ENCODE results near the gene EVI2B.
"Not testable (repeated sequence)": the region's sequence is repeated elsewhere in the genome, so short reads cannot be mapped to it uniquely, and the experiment has no call there.

EVI2B gene, protein sequence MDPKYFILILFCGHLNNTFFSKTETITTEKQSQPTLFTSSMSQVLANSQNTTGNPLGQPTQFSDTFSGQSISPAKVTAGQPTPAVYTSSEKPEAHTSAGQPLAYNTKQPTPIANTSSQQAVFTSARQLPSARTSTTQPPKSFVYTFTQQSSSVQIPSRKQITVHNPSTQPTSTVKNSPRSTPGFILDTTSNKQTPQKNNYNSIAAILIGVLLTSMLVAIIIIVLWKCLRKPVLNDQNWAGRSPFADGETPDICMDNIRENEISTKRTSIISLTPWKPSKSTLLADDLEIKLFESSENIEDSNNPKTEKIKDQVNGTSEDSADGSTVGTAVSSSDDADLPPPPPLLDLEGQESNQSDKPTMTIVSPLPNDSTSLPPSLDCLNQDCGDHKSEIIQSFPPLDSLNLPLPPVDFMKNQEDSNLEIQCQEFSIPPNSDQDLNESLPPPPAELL

DNA sequence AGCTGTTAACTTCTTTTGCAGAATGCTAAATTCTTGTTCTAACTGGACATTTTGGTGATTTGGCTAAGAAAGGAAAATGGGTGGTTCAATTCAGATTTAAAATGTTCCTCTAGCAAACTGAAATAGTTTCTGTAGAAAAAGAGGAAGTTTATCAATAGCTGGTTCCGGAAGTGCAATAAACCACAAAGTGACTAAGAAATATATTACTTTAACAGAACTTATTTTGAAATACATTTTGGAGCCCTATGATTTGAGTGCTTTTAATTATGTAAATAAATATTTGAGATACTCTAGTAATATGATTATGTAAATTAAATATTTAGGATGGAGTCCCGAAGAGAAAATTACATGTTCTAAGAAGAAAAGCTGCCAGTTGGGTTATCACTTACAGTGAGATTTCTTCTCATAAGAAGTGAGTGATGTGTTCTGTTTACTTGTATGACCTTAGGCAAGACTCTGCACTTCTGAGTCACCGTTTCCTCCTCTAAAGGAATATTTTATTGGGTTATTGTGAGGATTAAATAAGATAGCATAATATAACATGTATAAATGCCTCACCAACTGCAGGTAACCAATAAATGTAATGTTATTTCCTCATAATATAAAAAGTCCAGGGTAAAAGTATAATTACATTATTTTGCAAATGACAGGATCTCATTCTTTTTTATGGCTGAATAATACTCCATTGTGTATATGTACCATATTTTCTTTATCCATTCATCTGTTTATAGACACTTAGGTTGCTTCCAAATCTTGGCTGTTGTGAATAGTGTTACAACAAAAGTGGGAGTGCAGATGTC, at the start of gene EVI2B:
EVI2B (minus strand) TSS at position 73 of the 800 bp plus-strand sequence. CDS start 8,445 bp downstream, outside the sequence.
- no peak for DNase-seq (ENCODE audit: low read depth in 4 of 4, low spot score in 1 of 4)

DNA sequence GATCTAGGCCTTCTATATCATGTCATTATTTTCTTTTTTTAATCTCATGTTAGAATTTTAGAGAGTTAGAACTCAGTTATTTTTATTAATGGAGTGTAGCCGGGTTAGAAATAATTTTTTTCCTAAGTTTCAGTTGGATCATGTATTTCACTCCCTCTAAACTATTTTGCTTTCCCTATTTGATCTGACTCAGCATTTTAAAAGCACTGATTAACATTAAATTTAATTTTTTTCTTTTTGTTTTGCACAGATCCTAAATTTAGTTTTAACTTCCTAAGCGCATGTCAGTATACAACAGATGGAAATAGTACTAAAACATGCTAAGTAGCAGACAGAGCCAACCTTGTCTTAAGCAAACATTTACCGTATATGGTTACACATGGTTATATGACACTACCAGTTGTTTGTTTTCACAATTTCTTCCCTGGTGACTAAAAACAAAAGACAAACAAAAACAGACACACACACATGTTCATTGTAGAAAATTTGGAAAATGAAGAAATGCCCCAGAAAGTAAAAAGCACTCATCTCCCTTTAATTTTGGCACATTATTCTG, 44.1 kb upstream of the EVI2B start:
- no peak for DNase-seq (ENCODE audit: low read depth in 4 of 4, low spot score in 1 of 4)

DNA sequence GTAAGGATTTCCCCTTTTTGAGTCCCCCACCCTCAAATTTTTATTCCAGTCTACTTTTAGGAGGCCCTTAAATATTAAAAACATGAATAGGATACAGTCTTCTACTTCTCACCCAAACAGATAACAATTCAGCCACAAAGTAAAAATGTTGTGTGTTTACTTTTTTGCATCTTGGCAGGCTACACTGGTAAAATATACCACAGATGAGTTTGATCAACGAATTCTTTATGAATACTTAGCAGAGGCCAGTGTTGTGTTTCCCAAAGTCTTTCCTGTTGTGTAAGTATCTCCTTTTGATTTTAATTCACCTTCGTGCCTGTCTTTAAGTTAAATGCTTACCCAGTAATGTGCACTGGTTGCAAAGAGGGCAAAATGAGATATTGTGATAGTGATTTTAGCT, 43.2 kb upstream of the EVI2B start:
- no peak for DNase-seq (ENCODE audit: low read depth in 4 of 4, low spot score in 1 of 4)

DNA sequence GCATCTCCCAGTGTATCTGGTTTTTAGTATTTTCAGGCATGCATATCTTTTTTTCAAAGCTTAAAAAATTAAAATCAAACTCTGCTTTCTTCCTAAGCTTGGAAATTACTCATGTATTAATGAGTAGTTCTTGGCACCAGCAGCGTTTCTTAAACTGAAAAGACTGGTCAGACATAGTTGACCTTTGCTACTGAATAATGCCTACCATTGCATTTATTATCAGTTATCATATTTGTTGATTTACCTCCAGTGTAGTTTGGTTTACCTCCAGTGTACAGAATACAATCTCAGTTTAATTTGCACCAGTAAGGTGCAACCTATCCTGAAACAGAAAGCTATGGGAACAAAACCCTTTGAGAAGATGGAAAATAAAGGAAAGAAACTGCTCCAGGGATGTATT, 42.1 kb upstream of the EVI2B start:
- DNase-seq (ENCODE audit: low read depth in 4 of 4, low spot score in 1 of 4) = no peak

DNA sequence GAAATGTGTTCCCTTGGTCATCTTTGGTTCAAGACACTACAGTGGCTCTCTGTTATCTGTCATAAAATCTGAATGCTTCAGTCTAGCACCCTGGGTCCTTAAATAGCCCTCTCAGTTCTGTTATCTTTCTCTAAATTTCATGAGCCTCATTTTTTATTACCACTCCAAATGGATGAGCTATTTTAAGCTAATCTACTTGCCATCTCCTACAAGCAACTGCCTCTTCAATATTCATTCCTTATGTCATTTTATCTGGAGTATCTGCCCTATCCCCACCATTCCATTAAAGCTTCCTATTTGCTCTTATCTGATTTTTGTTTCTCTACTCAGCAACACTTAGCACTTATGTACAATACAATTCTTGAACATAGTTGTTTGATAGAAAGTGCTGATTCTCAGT, 35.6 kb upstream of the EVI2B start:
- no peak for DNase-seq (ENCODE audit: low read depth in 4 of 4, low spot score in 1 of 4)

DNA sequence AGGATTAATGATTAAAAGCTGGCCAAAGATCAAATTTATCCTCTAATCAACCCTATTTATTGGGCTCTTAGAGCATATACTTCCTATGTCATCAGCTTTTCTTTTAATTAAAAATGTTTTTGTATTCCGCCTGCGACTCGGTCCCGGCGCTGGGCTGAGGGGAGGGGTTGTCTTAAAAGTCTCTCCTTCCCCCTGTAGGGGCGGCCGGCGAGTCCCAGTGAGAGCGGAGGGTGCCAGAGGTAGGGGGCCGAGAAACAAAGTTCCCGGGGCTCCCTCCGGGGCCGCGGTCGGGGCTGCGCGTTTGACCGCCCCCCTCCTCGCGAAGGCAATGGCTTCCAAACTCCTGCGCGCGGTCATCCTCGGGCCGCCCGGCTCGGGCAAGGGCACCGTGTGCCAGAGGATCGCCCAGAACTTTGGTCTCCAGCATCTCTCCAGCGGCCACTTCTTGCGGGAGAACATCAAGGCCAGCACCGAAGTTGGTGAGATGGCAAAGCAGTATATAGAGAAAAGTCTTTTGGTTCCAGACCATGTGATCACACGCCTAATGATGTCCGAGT, 31.4 kb upstream of the EVI2B start:
- not testable (repeated sequence) for DNase-seq (ENCODE audit: low read depth in 4 of 4, low spot score in 1 of 4)

DNA sequence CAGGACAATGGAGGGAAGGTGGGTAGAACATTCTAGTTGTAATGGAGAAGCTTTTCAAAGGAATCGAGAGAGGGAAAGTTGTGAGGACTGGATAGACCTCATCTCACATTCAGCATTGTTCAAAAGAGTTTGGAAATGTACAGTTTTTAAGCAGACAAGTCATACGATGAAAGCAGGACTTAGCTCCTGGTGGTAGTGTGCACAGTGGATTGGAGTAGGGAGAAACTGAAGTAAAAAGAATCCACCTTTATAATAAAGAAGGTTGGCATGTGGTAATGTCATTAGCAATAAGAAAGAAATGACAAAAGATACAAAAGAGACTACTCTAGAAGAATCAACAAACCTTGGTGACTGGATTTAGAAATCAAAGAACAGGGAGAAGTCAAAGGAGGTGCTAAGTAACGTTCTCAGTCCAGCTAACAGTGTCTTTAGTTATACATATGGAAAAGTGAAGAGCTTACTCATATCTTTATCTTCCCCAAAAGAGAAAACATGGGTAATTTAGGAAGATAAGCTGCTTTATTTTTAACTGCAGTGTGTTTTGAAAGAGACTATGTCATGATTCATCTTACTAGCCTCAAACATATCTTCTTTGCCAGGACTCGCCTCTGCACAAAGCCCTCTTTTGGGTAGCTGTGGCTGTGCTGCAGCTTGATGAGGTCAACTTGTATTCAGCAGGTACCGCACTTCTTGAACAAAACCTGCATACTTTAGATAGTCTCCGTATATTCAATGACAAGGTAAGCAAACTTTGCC, 26.2 kb upstream of the EVI2B start:
- DNase-seq (ENCODE audit: low read depth in 4 of 4, low spot score in 1 of 4) = no peak

DNA sequence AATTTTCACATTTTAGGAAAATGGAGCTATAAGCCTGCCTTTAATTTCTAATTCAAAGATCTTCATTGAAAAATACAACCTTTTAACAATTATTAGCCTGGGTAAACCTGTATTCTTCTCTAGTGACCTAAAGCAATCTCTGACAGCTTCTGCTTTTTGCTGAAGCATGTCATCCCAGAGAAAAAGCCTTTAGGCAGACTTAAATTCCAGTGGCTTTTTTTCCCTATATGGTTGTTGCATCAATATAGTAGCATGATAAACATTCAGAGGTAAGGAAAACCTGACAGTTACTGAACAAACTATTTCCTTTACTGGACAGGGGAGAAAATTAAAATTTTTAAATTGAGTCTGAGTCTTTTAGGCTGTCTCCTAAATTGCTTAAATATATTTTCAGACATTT, 15.4 kb upstream of the EVI2B start:
- no peak for DNase-seq (ENCODE audit: low read depth in 4 of 4, low spot score in 1 of 4)

DNA sequence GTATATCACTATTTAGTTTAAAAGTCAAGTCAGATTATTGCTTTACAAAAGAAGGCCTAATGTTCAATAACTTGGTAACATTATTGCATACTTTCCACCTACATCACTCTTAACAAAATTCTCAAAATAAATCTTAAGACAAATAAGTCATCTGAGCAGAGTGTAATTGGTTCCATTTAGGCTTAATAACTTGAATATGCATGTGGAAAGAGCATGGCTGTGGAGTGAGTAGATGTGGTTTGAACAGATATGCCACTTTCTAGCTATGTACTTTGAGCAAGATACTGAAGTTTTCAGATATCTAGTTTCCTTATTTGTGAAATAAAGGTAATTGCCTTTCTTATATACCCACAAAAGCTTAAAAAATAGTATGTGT, 14.3 kb upstream of the EVI2B start:
- no peak for DNase-seq (ENCODE audit: low read depth in 4 of 4, low spot score in 1 of 4)

DNA sequence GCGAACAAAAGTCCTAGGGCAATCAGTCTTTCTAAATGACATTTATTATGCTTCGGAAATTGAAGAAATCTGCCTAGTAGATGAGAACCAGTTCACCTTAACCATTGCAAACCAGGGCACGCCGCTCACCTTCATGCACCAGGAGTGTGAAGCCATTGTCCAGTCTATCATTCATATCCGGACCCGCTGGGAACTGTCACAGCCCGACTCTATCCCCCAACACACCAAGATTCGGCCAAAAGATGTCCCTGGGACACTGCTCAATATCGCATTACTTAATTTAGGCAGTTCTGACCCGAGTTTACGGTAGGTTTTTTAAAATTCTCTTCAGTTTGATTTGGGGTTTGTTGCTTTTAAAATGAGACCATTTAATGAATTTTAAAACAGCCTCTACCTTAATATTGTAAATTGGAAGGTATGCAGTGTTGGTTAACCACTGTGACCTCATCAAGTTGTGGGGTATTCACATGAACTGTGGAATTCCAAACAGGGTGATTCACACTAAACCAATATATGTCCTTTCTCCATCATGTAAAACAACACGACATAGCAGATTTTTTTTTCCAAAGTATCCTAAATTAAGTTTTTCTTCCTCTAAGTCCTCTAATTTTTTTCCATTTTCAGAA, 13.8 kb upstream of the EVI2B start:
- DNase-seq (ENCODE audit: low read depth in 4 of 4, low spot score in 1 of 4) = no peak

DNA sequence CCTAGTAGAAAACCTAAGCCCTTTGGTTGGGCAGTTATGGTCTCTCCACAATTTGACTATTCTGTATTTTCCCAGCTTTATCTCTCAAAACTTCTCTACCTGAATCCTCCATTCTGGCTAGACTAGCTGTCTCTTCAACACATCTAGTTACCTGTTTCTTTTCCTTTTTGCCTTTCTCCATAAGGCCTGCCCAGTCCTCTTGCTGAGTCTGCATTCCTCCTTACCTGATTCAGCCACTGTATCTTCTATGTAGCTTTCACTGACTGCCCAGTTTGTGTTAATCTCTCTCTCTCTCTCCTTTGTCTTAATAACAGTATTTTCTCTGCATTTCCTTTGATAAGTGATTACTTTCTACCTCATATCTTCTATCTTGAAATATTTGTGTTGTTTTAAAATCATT, 9.7 kb upstream of the EVI2B start:
- DNase-seq (ENCODE audit: low read depth in 4 of 4, low spot score in 1 of 4) = no peak

DNA sequence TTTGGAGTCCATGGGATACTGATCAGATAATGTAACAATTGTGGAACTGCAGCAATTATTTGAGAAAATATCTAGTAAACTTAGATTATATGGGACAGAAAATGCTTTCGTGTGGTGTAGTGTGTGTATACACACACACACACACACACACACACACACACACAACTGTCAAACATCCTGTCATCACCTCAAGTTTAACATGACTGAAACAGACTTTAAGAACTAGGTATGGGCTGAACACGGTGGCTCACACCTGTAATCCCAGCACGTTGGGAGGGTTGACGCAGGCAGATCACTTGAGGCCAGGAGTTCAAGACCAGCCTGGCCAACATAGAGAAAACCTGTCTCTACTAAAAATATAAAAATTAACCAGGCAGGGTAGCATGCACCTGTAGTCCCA, 8.1 kb upstream of the EVI2B start:
- DNase-seq (ENCODE audit: low read depth in 4 of 4, low spot score in 1 of 4) = no peak

DNA sequence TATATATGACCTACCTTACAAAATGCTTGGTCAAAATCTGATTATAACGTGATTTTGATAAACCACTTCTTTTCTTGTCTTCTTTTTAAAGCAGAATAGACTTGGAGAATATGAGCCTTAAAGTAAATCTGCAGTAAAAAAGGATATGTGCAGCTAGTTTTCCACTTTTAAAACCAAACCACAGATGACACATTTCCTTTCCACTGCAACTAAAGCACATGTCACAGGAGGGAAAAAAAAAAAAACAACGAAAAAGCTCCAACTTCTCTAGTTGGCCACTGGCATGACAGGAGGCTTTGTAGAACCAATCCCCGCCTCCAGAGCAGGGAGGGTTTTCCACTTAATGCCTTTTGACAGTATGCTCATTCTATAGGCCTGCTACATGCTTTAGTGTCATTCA, 7.6 kb upstream of the EVI2B start, which contains the start of gene EVI2A:
EVI2A (minus strand) TSS at position 142 of the 400 bp plus-strand sequence. CDS start 2,609 bp downstream, outside the sequence.
- DNase-seq (ENCODE audit: low read depth in 4 of 4, low spot score in 1 of 4) = peak in 2 of 4 experiments; percentile 44 to 62

DNA sequence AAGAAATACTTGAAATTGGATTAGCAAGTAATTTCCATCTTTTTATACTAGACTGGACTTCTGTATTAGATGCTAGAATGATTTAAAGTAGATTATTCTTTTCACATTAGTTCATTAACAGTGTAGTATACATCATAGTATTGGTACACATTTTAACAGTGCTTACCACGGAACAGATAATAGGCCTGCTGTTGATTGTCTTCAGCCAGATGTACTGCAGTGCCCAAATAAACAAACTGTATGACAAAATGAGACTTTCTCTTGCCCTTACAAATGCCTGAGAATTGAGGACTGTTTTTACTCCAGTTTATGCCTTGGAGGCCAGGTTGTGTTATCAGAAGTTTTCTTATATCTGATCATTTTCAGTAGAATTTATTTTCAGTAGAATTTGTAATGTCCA, 6.9 kb upstream of the EVI2B start:
- no peak for DNase-seq (ENCODE audit: low read depth in 4 of 4, low spot score in 1 of 4)

DNA sequence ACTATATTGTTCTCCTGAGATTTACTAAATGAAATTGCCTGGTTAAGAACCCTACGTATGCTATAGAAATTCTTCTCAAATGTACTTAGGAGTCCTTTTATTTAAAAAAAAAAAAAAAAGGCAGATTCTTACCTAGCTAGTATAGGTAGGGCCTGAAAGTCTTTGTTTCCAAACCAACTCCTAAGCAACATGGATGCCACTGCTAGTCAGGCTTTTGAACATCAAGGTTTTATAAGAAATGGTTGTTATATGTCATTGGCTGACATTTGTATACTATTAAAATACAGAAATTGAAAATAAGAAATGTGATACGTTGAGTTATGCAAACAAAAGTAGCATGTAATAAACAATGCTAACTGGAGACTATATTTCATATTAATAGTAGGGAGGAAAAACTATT, 6.4 kb upstream of the EVI2B start:
- DNase-seq (ENCODE audit: low read depth in 4 of 4, low spot score in 1 of 4) = no peak

DNA sequence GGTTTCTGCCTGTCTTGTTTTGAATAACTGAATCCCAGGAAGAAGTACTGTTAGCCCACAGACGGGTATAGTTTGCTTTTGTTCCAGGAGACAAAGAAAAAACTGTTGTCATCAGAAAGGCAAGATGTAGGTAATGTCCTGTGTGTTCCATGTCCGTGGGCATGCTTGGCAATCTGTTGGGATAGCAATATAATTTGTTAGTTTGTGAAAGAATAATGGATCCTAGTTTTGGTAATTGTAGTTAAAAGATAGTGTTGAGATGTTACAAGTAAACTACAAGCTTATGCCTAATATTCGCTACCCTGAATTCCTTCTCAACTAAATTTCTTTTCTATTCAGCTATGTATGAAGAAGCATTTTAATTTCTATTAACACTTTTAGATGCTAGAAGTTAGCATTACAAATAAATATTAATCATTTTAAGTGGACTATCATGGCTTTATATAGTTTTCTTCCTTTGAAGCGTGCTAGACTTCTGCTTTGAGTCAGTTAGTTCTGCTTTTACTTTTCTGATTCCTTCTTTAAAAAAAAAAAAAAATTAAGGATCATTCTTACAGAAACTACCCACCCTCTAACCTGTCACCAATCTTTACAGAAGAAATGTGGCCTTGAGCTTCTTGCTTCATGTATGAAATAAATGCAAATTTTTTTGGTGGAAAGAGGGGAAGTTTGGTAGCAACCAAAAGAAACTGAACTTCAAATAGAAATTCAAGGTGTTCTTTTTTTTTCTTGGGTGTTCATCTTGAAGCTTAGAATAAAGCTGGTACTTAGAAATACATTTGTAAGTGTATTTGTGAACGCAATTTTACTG, 5.2 kb upstream of the EVI2B start:
- DNase-seq (ENCODE audit: low read depth in 4 of 4, low spot score in 1 of 4) = no peak

DNA sequence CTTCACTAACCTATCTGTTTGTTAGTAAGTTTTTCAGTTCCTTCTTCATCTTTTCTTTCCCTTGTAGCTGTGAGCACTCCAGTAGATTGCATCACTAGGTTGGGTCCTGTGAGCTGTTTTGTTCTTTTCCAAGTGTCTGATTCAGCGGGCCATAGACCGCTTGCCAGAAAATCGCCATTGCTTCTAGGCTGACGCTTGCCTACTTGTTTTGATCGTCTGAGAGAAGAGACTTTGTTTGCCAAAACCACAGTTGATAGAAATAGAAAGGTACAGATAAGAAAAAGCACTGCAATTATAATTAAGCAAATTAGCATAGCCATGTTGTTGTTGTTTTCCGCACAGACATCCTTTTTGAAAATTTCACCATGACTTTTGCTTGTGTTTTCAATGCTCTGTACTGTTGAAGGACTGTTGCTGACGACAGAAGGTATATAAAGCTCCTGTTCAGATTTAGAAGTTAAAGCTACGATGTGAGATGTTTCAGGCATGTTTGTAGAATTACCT, 4.5 kb upstream of the EVI2B start:
- peak in 2 of 4 experiments; percentile 26 to 35 for DNase-seq (ENCODE audit: low read depth in 4 of 4, low spot score in 1 of 4)

DNA sequence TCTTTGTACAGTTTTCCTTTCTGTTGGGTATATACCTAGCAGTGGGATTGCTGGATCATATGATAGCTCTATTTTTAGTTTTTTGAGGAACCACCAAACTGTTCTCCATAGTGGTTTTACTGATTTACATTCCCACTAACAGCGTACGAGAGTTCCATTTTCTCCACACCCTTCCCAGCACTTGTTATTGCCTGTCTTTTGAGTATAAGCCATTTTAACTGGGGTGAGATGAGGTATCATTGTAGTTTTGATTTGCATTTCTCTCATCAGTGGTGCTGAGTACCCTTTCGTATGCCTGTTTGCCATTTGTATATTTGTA, 887 bp upstream of the EVI2B start:
- no peak for DNase-seq (ENCODE audit: low read depth in 4 of 4, low spot score in 1 of 4)

DNA sequence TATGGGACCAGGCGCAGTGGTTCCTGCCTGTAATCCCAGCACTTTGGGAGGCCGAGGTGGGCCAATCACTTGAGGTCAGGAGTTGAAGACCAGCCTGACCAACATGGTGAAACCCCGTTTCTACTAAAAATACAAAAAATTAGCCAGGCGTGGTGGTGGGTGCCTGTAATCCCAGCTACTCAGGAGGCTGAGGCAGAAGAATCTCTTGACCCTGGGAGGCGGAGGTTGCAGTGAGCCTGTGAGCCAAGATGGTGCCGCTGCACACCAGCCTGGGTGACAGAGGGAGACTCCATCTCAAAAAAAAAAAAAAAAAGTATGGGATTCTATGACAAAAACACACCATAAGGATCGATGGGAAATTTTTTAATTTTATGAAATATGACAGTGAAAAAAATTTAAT, 1.6 kb downstream of the EVI2B start:
- peak in 1 of 4 experiments; percentile 28 for DNase-seq (ENCODE audit: low read depth in 4 of 4, low spot score in 1 of 4)

DNA sequence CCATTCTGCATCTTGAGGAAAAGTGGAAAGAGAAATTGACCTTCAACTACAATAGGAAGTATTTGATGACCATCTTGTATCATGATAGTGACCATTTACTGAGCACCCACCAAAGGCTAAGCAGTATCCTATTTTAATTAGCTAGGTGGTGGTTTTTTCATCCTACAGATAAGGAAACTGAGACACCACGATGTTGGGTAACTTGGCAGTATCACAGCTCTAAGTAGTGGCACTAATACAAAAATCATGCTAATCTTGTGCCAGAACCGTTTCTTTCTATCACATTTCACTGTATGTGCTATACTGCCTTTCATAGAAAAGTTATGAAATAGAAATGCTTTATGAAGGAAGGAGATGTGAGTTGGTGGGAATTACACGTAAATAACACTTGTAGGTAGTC, 2.3 kb downstream of the EVI2B start:
- no peak for DNase-seq (ENCODE audit: low read depth in 4 of 4, low spot score in 1 of 4)
